ENCODE results near the gene NEGR1.

The NEGR1 gene

DNA sequence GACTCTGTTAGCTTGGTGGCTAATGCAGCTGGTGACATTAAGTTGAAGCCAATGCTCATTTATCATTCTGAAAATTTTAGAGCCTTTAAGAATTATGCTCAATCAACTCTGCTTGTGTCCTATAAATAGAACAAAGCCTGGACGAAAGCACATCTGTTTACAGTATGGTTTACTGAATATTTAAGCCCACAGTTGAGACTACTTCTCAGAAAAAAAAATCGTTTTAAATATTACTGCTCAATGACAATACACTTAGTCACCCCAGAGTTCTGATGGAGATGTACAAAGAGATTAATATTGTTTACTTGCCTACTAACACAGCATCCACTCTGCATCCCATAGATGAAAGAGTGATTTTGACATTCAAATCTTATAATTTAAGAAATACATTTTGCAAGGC is 79.6 kb downstream of the NEGR1 start:
- TF ChIP-seq ZFX (IDR thresholded peaks at IDR 0.05; ENCODE audit: borderline replicate concordance): no peak
- TF ChIP-seq, protein P1, sequence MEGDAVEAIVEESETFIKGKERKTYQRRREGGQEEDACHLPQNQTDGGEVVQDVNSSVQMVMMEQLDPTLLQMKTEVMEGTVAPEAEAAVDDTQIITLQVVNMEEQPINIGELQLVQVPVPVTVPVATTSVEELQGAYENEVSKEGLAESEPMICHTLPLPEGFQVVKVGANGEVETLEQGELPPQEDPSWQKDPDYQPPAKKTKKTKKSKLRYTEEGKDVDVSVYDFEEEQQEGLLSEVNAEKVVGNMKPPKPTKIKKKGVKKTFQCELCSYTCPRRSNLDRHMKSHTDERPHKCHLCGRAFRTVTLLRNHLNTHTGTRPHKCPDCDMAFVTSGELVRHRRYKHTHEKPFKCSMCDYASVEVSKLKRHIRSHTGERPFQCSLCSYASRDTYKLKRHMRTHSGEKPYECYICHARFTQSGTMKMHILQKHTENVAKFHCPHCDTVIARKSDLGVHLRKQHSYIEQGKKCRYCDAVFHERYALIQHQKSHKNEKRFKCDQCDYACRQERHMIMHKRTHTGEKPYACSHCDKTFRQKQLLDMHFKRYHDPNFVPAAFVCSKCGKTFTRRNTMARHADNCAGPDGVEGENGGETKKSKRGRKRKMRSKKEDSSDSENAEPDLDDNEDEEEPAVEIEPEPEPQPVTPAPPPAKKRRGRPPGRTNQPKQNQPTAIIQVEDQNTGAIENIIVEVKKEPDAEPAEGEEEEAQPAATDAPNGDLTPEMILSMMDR (IDR thresholded peaks at IDR 0.05): no peak
- H3K27ac ChIP-seq: no peak overlapping the region

DNA sequence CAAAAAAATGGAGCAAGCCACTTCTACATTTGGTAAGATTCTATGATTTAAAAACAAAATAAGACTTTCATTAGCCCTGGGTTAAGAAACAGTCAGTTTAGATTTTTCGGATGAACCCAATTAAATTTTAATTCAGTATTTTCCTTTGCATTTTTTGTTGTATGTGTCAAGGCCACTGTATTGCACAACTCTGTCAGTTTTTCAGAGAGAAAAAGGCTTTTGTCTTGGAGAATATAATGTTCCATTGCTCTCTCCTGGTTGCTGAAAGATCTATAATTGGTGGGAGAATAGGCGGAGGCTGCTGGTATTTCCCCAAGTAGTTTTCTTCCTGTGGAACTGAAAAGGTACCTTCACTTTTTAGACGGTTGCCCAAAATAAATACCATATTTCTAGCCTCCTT is 84.6 kb downstream of the NEGR1 start:
- no peak overlapping the region for H3K27ac ChIP-seq
- TF ChIP-seq, protein P1 (IDR thresholded peaks at IDR 0.05): no peak

DNA sequence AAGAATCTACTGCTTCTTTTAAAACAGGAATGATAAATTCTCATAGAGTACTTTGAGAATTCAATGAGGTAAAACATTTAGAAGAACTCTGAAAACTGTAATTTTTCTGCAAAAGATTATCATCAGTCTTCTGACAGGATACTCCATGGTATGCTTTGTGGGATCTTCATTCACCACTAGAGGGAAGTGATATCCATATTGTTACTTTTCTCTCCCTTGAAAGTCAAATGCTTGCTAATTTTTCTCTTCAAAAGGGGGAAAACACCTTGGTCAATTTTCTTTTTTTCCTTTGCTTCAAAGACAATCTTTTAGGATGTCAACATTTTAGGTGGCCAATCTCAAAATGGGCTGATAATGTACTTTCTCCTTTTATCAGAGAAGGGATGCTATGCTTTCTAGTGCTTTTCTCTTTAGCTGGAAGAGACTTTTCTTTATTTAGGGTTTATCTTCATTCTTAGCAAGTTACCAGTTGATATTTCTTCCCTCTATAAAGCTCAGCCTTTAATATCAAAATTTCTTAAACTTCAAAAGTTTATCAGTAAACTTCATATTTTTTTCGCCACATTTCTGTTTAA is 95.5 kb downstream of the NEGR1 start:
- H3K27ac ChIP-seq: no peak overlapping the region
- TF ChIP-seq ZFX (IDR thresholded peaks at IDR 0.05; ENCODE audit: borderline replicate concordance): no peak
- TF ChIP-seq, protein P1 (IDR thresholded peaks at IDR 0.05): peak; percentile 58

DNA sequence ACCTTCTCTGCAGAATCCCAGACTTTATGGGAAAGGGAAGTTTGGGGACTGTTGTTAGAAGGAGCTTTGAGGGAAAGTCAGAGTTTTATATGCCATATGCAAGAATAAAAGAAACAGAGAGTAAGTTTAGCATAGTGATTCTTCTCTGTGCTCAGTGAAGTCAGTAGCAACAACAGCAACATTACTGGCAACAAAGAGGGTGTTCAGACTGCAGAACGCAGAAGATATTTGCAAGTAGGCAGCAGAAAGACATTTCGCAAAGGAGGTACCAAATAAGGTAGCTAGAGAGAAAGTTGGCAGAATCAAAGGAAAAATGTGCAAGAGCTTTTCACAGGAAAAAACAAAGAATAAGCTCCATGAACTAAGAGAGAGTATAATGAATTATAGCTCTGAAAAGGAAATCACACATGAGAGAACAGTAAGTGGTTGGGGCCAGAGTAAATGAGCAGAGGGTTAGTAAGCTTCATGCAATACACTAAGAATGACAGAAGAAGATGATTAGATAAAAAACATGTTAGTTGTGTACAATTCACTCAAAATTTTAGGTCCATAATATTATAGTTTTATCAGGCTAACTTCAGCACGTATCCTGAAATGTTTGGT is 98.1 kb downstream of the NEGR1 start:
- no peak for TF ChIP-seq ZFX (IDR thresholded peaks at IDR 0.05; ENCODE audit: borderline replicate concordance)
- TF ChIP-seq, protein P1 (IDR thresholded peaks at IDR 0.05): no peak
- no peak overlapping the region for H3K27ac ChIP-seq

DNA sequence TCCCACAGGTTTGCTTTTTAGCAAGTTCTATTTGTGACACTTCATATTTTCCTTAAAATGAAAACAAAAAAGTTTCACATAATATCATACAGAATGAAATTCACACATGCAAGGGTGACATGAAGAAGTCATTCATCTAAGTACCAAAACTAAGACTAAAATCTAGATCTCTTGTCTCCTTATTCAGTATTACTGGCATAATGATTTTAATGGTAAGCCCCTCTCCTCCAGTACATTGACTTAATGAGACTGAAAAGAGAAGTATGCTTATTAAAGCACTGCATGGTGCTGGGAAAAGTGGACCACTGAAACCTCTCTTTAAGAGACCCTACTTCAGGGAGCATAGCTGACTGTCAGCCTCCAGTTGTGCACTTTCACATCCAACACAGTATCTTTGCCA is 99.5 kb downstream of the NEGR1 start:
- H3K27ac ChIP-seq: no peak overlapping the region
- no peak for TF ChIP-seq ZFX (IDR thresholded peaks at IDR 0.05; ENCODE audit: borderline replicate concordance)
- TF ChIP-seq, protein P1 (IDR thresholded peaks at IDR 0.05): no peak

DNA sequence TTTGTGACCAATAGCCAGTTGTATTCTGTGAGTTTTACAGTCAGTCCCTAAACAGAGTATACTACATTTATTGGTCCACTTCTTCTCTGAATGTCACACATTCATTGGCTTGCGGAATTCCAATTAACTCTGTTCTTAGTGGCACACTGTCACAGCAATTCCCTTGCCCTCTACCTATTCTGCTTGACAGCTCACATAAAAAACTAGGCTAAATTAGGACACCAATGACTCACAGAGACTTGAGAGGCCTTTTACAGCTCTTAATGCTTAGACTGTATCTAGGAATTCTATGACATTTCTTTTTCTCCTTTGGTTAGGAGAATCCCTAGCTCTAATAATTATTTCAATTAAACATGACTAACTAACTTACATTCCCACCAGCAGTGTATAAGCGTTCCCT is 104.1 kb downstream of the NEGR1 start:
- H3K27ac ChIP-seq: no peak overlapping the region
- TF ChIP-seq, protein P1 (IDR thresholded peaks at IDR 0.05): no peak
- TF ChIP-seq ZFX (IDR thresholded peaks at IDR 0.05; ENCODE audit: borderline replicate concordance): no peak

DNA sequence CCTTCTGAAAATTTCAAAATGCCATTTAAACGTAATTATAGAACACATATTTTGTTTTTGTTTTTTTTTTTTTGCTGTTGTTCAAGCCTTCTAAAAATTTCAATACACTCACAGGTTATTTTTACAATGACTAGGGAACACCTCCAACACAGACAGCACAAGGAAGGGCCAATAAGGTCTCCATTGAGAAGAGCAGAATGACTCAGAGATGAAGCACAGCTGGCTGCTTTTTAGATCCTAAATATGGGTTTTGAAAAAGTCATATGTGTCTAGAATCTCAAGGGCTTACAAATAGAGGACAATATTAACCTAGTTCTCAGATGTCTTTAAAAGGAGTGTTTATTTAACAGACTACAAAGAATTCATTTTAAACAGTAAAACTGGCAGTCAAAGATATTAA is 104.6 kb downstream of the NEGR1 start:
- H3K27ac ChIP-seq: no peak overlapping the region
- TF ChIP-seq, protein P1 (IDR thresholded peaks at IDR 0.05): no peak
- no peak for TF ChIP-seq ZFX (IDR thresholded peaks at IDR 0.05; ENCODE audit: borderline replicate concordance)

Measured in 22Rv1 (cell line).